Measurements from ENCODE around the gene TMCC1.

TMCC1 gene

DNA sequence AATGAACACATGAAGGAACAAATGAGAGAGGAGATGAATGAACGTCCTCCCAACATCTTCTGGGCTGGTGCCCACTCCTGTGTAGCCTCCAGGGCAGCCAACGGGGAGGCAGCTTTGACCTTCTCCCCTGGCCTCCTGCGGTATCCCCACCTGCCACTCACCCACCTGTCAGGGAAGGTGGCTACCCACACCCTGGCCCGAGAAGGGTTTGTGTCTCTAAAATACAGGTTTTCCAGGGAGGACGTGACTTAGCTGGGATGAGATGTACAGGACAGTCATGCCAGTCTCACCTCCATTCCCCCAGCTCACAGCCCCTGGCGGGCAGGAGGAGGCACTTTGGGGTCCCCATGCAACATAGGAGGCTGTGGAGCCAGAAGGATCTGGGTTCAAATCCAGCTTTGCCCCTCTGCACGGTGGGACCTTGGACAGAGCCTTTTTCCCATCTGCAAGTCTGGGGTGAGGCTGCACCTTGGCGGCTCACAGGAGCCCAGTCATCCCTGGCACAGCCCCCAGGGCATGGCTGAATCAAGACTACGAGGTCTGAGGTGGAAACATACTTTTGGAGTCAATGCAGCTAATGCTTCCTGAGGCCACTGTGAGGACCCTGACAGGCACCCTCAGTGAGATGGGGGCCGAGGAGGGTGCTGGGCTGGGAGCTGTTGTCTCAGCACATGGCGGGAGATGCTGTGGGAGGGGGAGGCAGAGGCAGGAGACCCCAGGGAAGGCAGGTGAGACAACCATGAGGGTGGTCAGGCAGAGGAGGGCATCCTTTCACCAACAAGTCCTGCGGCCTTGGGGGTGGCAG lies 275.9 kb downstream of the TMCC1 start:
- H3K27ac ChIP-seq (ENCODE audit: insufficient read depth in 1 of 2, low read depth in 1 of 2, low read length in 2 of 2, poor library complexity in 1 of 2, severe bottlenecking in 2 of 2) = no peak overlapping the region
- CTCF ChIA-PET = interaction anchor here (0.8 to 3.9 kb wide), 7 partner anchors 9 to 240 kb away, joined by 3 to 19 read pairs (median 4); no protein-coding TSS in a partner anchor

DNA sequence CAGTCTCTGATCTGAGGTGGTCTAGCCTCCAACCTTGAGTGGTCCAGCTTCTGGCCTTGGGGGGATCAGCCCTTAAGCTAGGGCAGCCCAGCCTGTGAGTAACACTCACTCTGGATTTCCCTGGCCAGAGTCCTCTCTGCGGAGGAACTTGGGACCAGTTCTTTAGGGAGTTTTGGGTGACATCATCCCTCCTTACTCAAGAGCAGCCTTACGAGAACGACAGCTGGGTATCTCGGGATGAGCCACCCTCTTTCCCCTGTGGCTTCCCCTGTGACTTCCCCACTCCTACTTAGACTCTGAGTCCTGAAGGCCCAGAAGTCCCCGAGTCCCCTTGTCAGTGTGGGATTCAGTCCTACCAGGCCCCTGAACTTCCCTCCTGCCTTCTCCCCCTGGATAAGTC lies 276.8 kb downstream of the TMCC1 start:
- 95% methylated on average over 5 of the region's 5 CpGs for WGBS (ENCODE audit: insufficient coverage)
- no peak overlapping the region for H3K27ac ChIP-seq (ENCODE audit: insufficient read depth in 1 of 2, low read depth in 1 of 2, low read length in 2 of 2, poor library complexity in 1 of 2, severe bottlenecking in 2 of 2)
- ChIA-PET CTCF (interaction anchor here (1.3 to 3.9 kb wide), 4 partner anchors 8 to 25 kb away, joined by 4 to 19 read pairs (median 5); no protein-coding TSS in a partner anchor), POLR2A (no interaction called here)
- no peaks in the 10 kb centered on the region for H3K9me3 ChIP-seq (ENCODE audit: control extremely low read depth in 1 of 5, control insufficient read depth in 4 of 5, insufficient read depth in 2 of 5, low read depth in 1 of 5, low read length in 4 of 5)
- no peak overlapping the region for H3K4me3 ChIP-seq (ENCODE audit: control insufficient read depth in 1 of 7, extremely low read depth in 1 of 7, insufficient read depth in 4 of 7, low read depth in 2 of 7, low read length in 6 of 7)
- H3K27me3 ChIP-seq (replicated peaks in 2 of 5; ENCODE audit: control insufficient read depth in 4 of 5, insufficient read depth in 5 of 5, low read length in 4 of 5) = no peaks in the 10 kb centered on the region
- no peaks in the 10 kb centered on the region for H3K36me3 ChIP-seq (ENCODE audit: control insufficient read depth in 4 of 4, insufficient read depth in 4 of 4, low read length in 3 of 4)
- no peak for DNase-seq
- peaks cover 0 to 67% (median 57%) of the 10 kb centered on the region in 4 experiments for H3K4me1 ChIP-seq (ENCODE audit: control extremely low read depth in 1 of 4, control insufficient read depth in 4 of 4, insufficient read depth in 4 of 4, low read length in 3 of 4)

More for the DNA sequence above, 275.9 kb downstream of the TMCC1 start:
- Histone ChIP-seq H3K9me3 (ENCODE audit: control extremely low read depth in 1 of 5, control insufficient read depth in 4 of 5, insufficient read depth in 2 of 5, low read depth in 1 of 5, low read length in 4 of 5) (no peaks in the 10 kb centered on the region), H3K27me3 (replicated peaks in 2 of 5; ENCODE audit: control insufficient read depth in 4 of 5, insufficient read depth in 5 of 5, low read length in 4 of 5) (no peaks in the 10 kb centered on the region), H3K4me3 (ENCODE audit: control insufficient read depth in 1 of 7, extremely low read depth in 1 of 7, insufficient read depth in 4 of 7, low read depth in 2 of 7, low read length in 6 of 7) (no peak overlapping the region), H3K36me3 (ENCODE audit: control insufficient read depth in 4 of 4, insufficient read depth in 4 of 4, low read length in 3 of 4) (no peaks in the 10 kb centered on the region), H3K4me1 (ENCODE audit: control extremely low read depth in 1 of 4, control insufficient read depth in 4 of 4, insufficient read depth in 4 of 4, low read length in 3 of 4) (peaks cover 0 to 59% (median 49%) of the 10 kb centered on the region in 4 experiments)
- POLR2A ChIA-PET = no interaction called here
- no peak for DNase-seq
- 92% methylated on average over 12 of the region's 12 CpGs for WGBS (ENCODE audit: insufficient coverage)

DNA sequence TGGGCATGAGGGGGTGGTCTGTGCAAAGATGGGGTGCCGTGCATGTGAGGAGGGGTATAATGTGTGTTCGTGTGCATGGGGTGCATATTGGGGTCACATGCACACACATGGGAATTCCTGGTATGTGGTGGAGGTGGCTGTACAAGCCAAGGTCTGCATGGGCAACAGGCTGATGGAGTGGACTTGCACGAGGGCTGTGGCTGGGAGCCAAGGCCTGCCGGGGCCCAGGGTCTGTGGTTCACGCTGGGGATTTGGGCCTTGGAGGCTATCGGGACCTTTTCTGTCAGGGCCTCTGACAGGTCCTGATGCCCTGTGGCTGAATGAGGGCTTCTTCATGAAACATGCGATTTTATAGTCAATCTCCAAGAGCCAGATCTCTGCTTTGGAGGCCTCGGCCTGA lies 277.2 kb downstream of the TMCC1 start:
- whole genome bisulfite sequencing (ENCODE audit: insufficient coverage) = 100% methylated on average over 6 of the region's 8 CpGs
- DNase-seq = no peak
- H3K27ac ChIP-seq (ENCODE audit: insufficient read depth in 1 of 2, low read depth in 1 of 2, low read length in 2 of 2, poor library complexity in 1 of 2, severe bottlenecking in 2 of 2) = no peak overlapping the region
- ChIA-PET POLR2A (no interaction called here), CTCF (interaction anchor here (1.0 to 3.9 kb wide), 2 partner anchors 11 to 37 kb away, joined by 3 to 19 read pairs; no protein-coding TSS in a partner anchor)
- H3K9me3 ChIP-seq (ENCODE audit: control extremely low read depth in 1 of 5, control insufficient read depth in 4 of 5, insufficient read depth in 2 of 5, low read depth in 1 of 5, low read length in 4 of 5) = no peaks in the 10 kb centered on the region
- no peaks in the 10 kb centered on the region for H3K36me3 ChIP-seq (ENCODE audit: control insufficient read depth in 4 of 4, insufficient read depth in 4 of 4, low read length in 3 of 4)
- peaks cover 0 to 72% (median 59%) of the 10 kb centered on the region in 4 experiments for H3K4me1 ChIP-seq (ENCODE audit: control extremely low read depth in 1 of 4, control insufficient read depth in 4 of 4, insufficient read depth in 4 of 4, low read length in 3 of 4)
- no peak overlapping the region for H3K4me3 ChIP-seq (ENCODE audit: control insufficient read depth in 1 of 7, extremely low read depth in 1 of 7, insufficient read depth in 4 of 7, low read depth in 2 of 7, low read length in 6 of 7)
- no peaks in the 10 kb centered on the region for H3K27me3 ChIP-seq (replicated peaks in 2 of 5; ENCODE audit: control insufficient read depth in 4 of 5, insufficient read depth in 5 of 5, low read length in 4 of 5)

GRCh38 chr3:129615751-129616281 lies 277.7 kb downstream of the TMCC1 start:
- ChIA-PET CTCF (interaction anchor here (1.0 to 3.9 kb wide), 2 partner anchors 12 to 37 kb away, joined by 3 to 19 read pairs; no protein-coding TSS in a partner anchor), POLR2A (no interaction called here)
- no peak for DNase-seq
- WGBS (ENCODE audit: insufficient coverage) = 62% methylated on average over 7 of the region's 8 CpGs
- Histone ChIP-seq H3K4me1 (ENCODE audit: control extremely low read depth in 1 of 4, control insufficient read depth in 4 of 4, insufficient read depth in 4 of 4, low read length in 3 of 4) (peaks cover 0 to 74% (median 59%) of the 10 kb centered on the region in 4 experiments), H3K36me3 (ENCODE audit: control insufficient read depth in 4 of 4, insufficient read depth in 4 of 4, low read length in 3 of 4) (no peaks in the 10 kb centered on the region), H3K4me3 (ENCODE audit: control insufficient read depth in 1 of 7, extremely low read depth in 1 of 7, insufficient read depth in 4 of 7, low read depth in 2 of 7, low read length in 6 of 7) (no peak overlapping the region), H3K27me3 (replicated peaks in 2 of 5; ENCODE audit: control insufficient read depth in 4 of 5, insufficient read depth in 5 of 5, low read length in 4 of 5) (no peaks in the 10 kb centered on the region), H3K27ac (ENCODE audit: insufficient read depth in 1 of 2, low read depth in 1 of 2, low read length in 2 of 2, poor library complexity in 1 of 2, severe bottlenecking in 2 of 2) (no peak overlapping the region), H3K9me3 (ENCODE audit: control extremely low read depth in 1 of 5, control insufficient read depth in 4 of 5, insufficient read depth in 2 of 5, low read depth in 1 of 5, low read length in 4 of 5) (no peaks in the 10 kb centered on the region)

DNA sequence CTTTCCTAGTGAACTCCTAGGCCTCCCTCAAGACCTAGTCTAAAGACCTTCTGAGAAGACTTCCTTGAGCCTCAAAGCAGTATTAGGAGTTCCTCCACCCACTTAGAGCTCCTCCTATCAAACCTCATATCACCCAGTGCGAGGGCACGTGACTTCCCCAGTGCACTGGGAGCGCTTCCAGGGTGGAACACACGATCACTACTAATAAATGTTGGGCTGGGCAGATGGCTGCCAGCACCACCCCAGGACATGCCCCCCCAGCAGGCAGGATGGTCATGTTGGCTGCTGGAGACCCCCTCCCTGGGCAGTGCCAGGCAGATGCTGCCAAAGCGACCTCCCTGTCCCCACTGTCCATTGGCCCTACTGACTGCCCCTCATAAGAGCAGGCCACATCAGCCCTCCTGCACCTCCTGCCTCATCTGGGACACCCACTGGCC lies 278.6 kb downstream of the TMCC1 start:
- DNase-seq = peak in 1 of 3 donors; percentile 52
- peaks cover 0 to 77% (median 62%) of the 10 kb centered on the region in 4 experiments for H3K4me1 ChIP-seq (ENCODE audit: control extremely low read depth in 1 of 4, control insufficient read depth in 4 of 4, insufficient read depth in 4 of 4, low read length in 3 of 4)
- H3K4me3 ChIP-seq (ENCODE audit: control insufficient read depth in 1 of 7, extremely low read depth in 1 of 7, insufficient read depth in 4 of 7, low read depth in 2 of 7, low read length in 6 of 7) = no peak overlapping the region
- H3K9me3 ChIP-seq (ENCODE audit: control extremely low read depth in 1 of 5, control insufficient read depth in 4 of 5, insufficient read depth in 2 of 5, low read depth in 1 of 5, low read length in 4 of 5) = no peaks in the 10 kb centered on the region
- ChIA-PET POLR2A (no interaction called here), CTCF (interaction anchor here (1.2 kb wide), 1 partner anchor 16 kb away, joined by 3 read pairs; no protein-coding TSS in a partner anchor)
- H3K27ac ChIP-seq (ENCODE audit: insufficient read depth in 1 of 2, low read depth in 1 of 2, low read length in 2 of 2, poor library complexity in 1 of 2, severe bottlenecking in 2 of 2) = no peak overlapping the region
- H3K27me3 ChIP-seq (replicated peaks in 2 of 5; ENCODE audit: control insufficient read depth in 4 of 5, insufficient read depth in 5 of 5, low read length in 4 of 5) = no peaks in the 10 kb centered on the region
- WGBS (ENCODE audit: insufficient coverage) = 53% methylated on average over 3 of the region's 5 CpGs
- H3K36me3 ChIP-seq (ENCODE audit: control insufficient read depth in 4 of 4, insufficient read depth in 4 of 4, low read length in 3 of 4) = no peaks in the 10 kb centered on the region

- Histone ChIP-seq H3K4me3 (ENCODE audit: control insufficient read depth in 1 of 7, extremely low read depth in 1 of 7, insufficient read depth in 4 of 7, low read depth in 2 of 7, low read length in 6 of 7) (no peak overlapping the region), H3K27me3 (replicated peaks in 2 of 5; ENCODE audit: control insufficient read depth in 4 of 5, insufficient read depth in 5 of 5, low read length in 4 of 5) (no peaks in the 10 kb centered on the region), H3K27ac (ENCODE audit: insufficient read depth in 1 of 2, low read depth in 1 of 2, low read length in 2 of 2, poor library complexity in 1 of 2, severe bottlenecking in 2 of 2) (no peak overlapping the region), H3K4me1 (ENCODE audit: control extremely low read depth in 1 of 4, control insufficient read depth in 4 of 4, insufficient read depth in 4 of 4, low read length in 3 of 4) (peaks cover 0 to 77% (median 63%) of the 10 kb centered on the region in 4 experiments), H3K9me3 (ENCODE audit: control extremely low read depth in 1 of 5, control insufficient read depth in 4 of 5, insufficient read depth in 2 of 5, low read depth in 1 of 5, low read length in 4 of 5) (no peaks in the 10 kb centered on the region), H3K36me3 (ENCODE audit: control insufficient read depth in 4 of 4, insufficient read depth in 4 of 4, low read length in 3 of 4) (no peaks in the 10 kb centered on the region)
- ChIA-PET POLR2A (no interaction called here), CTCF (interaction anchor here (1.2 kb wide), 1 partner anchor 16 kb away, joined by 3 read pairs; no protein-coding TSS in a partner anchor)
- WGBS (ENCODE audit: insufficient coverage) = 96% methylated on average over 9 of the region's 9 CpGs
- DNase-seq = no peak
Observed at GRCh38 chr3:129614435-129614834, 279.1 kb downstream of the TMCC1 start.

GRCh38 chr3:129613367-129613740 lies 280.2 kb downstream of the TMCC1 start:
- Histone ChIP-seq H3K4me1 (ENCODE audit: control extremely low read depth in 1 of 4, control insufficient read depth in 4 of 4, insufficient read depth in 4 of 4, low read length in 3 of 4) (peaks cover 0 to 76% (median 62%) of the 10 kb centered on the region in 4 experiments), H3K27ac (ENCODE audit: insufficient read depth in 1 of 2, low read depth in 1 of 2, low read length in 2 of 2, poor library complexity in 1 of 2, severe bottlenecking in 2 of 2) (no peak overlapping the region), H3K4me3 (ENCODE audit: control insufficient read depth in 1 of 7, extremely low read depth in 1 of 7, insufficient read depth in 4 of 7, low read depth in 2 of 7, low read length in 6 of 7) (peak overlapping the region in 1 of 7 experiments; percentile 28), H3K27me3 (replicated peaks in 2 of 5; ENCODE audit: control insufficient read depth in 4 of 5, insufficient read depth in 5 of 5, low read length in 4 of 5) (no peaks in the 10 kb centered on the region), H3K9me3 (ENCODE audit: control extremely low read depth in 1 of 5, control insufficient read depth in 4 of 5, insufficient read depth in 2 of 5, low read depth in 1 of 5, low read length in 4 of 5) (no peaks in the 10 kb centered on the region), H3K36me3 (ENCODE audit: control insufficient read depth in 4 of 4, insufficient read depth in 4 of 4, low read length in 3 of 4) (no peaks in the 10 kb centered on the region)
- ChIA-PET POLR2A (no interaction called here), CTCF (interaction anchor here (1.0 kb wide), 1 partner anchor 123 kb away, joined by 3 read pairs; no protein-coding TSS in a partner anchor)
- peak in 1 of 3 donors; percentile 48 for DNase-seq
- no CpG with 5 or more reads among the region's 3 CpGs for WGBS (ENCODE audit: insufficient coverage)
